Ovary (tissue), 3 donors: ENCODE data around the gene PELI3.

Source experiments
- CTCF ChIP-seq, 3 donors: fragments of 450-650 bp in 2 of 3; fragments of 200-600 bp in 1 of 3; IDR thresholded peaks; one replicate each; pipeline versions ENCODE4 v1.5.1 to v1.8.0; 2016 to 2022; ENCODE audit warnings: antibody characterized with exemption in 3 of 3, mild to moderate bottlenecking in 1 of 3
- POLR2A ChIP-seq: fragments of 450-650 bp; IDR thresholded peaks from one replicate; pipeline ENCODE4 v1.6.1; 2017; ENCODE audit warnings: antibody characterized with exemption, mild to moderate bottlenecking, moderate library complexity
- donor health status: DM: no; HTN: no; CAD: no.

DNA sequence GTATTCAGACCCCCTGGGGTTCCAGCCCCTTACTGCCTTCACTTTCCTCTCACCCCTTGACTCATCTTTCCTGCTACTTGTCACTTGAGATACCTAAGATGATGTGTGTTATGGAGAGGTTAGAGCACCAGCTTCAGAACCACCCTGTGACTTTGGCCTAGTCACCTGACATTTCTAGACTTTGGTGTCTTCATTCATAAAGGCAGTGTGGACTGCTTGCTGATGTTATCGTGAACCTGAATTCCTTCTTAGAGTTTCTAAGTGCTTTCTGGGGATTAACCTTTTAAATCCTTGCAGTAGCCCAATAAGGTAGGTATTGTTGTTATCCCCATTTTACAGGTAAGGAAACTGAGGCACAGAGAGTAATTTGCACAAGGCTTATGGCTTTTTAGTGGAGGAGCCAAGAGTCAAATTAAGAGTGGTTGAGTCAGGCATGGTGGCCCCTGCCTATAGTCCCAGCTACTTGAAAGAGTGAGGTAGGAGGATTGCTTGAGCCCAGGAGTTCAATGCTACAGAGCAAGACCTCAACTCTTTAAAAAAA lies 38.6 kb downstream of the PELI3 start:
- no peak for TF ChIP-seq POLR2A
- no peak for TF ChIP-seq CTCF (IDR thresholded peaks at IDR 0.05)
